ENCODE measurements around the gene PBX1.

PBX1 gene

GRCh38 chr1:164558461-164559341 lies at the start of gene PBX1:
PBX1 (plus strand) TSS chr1:164559184.
- Histone ChIP-seq H3K27me3 (ENCODE audit: control insufficient read depth in 1 of 2, insufficient read depth in 2 of 2, low read length in 2 of 2) (no peaks in the 10 kb centered on the region), H3K4me3 (ENCODE audit: low read depth in 1 of 2, low read length in 2 of 2) (peak within 1 kb of the TSS; percentile 84 to 90), H3K27ac (ENCODE audit: low read depth, low read length) (peak within 1 kb of the TSS; percentile 89), H3K9me3 (ENCODE audit: low read length) (no peaks in the 10 kb centered on the region), H3K36me3 (ENCODE audit: insufficient read depth, low read length) (no peaks in the 10 kb centered on the region), H3K4me1 (ENCODE audit: insufficient read depth, low read length) (no peaks in the 10 kb centered on the region), H3K9ac (ENCODE audit: low read length) (peak within 1 kb of the TSS; percentile 91)

DNA sequence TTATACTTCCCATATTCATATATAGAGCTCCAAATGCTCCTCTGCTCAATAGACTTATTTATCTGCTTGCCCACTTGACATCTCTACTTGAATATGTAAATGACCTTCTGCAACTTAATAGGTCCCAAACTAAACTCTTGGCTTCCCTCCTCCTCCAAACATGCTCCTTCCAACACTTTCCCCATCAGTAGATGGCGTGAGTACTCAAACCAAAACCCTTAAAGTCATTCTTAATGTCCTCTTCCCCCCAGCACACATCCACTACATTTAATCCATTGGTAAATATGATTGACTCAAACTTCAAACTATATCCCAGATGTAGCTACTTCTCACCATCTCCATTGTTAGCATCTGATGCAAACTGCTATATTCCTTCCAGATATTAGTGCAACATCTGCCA lies 48.5 kb upstream of the PBX1 start:
- H3K9me3 ChIP-seq (ENCODE audit: low read length), result no peaks in the 10 kb centered on the region
- H3K4me1 ChIP-seq (ENCODE audit: insufficient read depth, low read length), result no peaks in the 10 kb centered on the region
- H3K27me3 ChIP-seq (ENCODE audit: control insufficient read depth in 1 of 2, insufficient read depth in 2 of 2, low read length in 2 of 2), result no peaks in the 10 kb centered on the region
- no peak overlapping the region for H3K4me3 ChIP-seq (ENCODE audit: low read depth in 1 of 2, low read length in 2 of 2)
- H3K27ac ChIP-seq (ENCODE audit: low read depth, low read length), result no peak overlapping the region
- no peaks in the 10 kb centered on the region for H3K36me3 ChIP-seq (ENCODE audit: insufficient read depth, low read length)
- H3K9ac ChIP-seq (ENCODE audit: low read length), result no peak overlapping the region

- H3K4me1 ChIP-seq (ENCODE audit: insufficient read depth, low read length), result no peaks in the 10 kb centered on the region
- no peak overlapping the region for H3K27ac ChIP-seq (ENCODE audit: low read depth, low read length)
- H3K27me3 ChIP-seq (ENCODE audit: control insufficient read depth in 1 of 2, insufficient read depth in 2 of 2, low read length in 2 of 2), result no peaks in the 10 kb centered on the region
- H3K4me3 ChIP-seq (ENCODE audit: low read depth in 1 of 2, low read length in 2 of 2), result no peak overlapping the region
- no peaks in the 10 kb centered on the region for H3K9me3 ChIP-seq (ENCODE audit: low read length)
- no peak overlapping the region for H3K9ac ChIP-seq (ENCODE audit: low read length)
- H3K36me3 ChIP-seq (ENCODE audit: insufficient read depth, low read length), result no peaks in the 10 kb centered on the region
Observed at GRCh38 chr1:164511001-164511705, 47.8 kb upstream of the PBX1 start.

GRCh38 chr1:164515231-164515630 lies 43.8 kb upstream of the PBX1 start:
- Histone ChIP-seq H3K9me3 (ENCODE audit: low read length) (no peaks in the 10 kb centered on the region), H3K27me3 (ENCODE audit: control insufficient read depth in 1 of 2, insufficient read depth in 2 of 2, low read length in 2 of 2) (no peaks in the 10 kb centered on the region), H3K4me1 (ENCODE audit: insufficient read depth, low read length) (no peaks in the 10 kb centered on the region), H3K4me3 (ENCODE audit: low read depth in 1 of 2, low read length in 2 of 2) (no peak overlapping the region), H3K9ac (ENCODE audit: low read length) (no peak overlapping the region), H3K36me3 (ENCODE audit: insufficient read depth, low read length) (no peaks in the 10 kb centered on the region), H3K27ac (ENCODE audit: low read depth, low read length) (no peak overlapping the region)

- no peaks in the 10 kb centered on the region for H3K9me3 ChIP-seq (ENCODE audit: low read length)
- no peaks in the 10 kb centered on the region for H3K4me1 ChIP-seq (ENCODE audit: insufficient read depth, low read length)
- H3K36me3 ChIP-seq (ENCODE audit: insufficient read depth, low read length), result no peaks in the 10 kb centered on the region
- no peak overlapping the region for H3K9ac ChIP-seq (ENCODE audit: low read length)
- H3K4me3 ChIP-seq (ENCODE audit: low read depth in 1 of 2, low read length in 2 of 2), result no peak overlapping the region
- no peaks in the 10 kb centered on the region for H3K27me3 ChIP-seq (ENCODE audit: control insufficient read depth in 1 of 2, insufficient read depth in 2 of 2, low read length in 2 of 2)
- H3K27ac ChIP-seq (ENCODE audit: low read depth, low read length), result no peak overlapping the region
Observed at GRCh38 chr1:164515711-164516331, 43.2 kb upstream of the PBX1 start.

DNA sequence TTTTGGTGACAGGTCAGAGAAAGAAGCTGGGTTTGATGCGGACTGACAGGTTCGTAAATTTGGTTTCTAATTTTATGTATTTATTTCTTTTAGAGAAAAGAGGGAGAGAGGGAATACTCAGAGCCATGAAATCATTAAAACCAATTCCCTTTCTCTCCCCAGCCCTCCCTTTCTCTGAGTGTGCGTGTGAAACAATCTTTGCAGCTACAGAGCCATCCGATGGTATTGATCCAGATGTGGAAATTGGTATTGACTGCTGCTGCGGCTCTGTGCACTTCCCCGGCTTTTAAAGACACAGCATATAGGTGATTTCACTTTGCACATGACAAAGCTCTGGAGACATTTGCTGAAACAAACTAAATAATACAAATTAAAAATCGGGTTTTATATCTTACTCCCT lies 42.4 kb upstream of the PBX1 start:
- Histone ChIP-seq H3K27ac (ENCODE audit: low read depth, low read length) (no peak overlapping the region), H3K4me3 (ENCODE audit: low read depth in 1 of 2, low read length in 2 of 2) (no peak overlapping the region), H3K36me3 (ENCODE audit: insufficient read depth, low read length) (no peaks in the 10 kb centered on the region), H3K27me3 (ENCODE audit: control insufficient read depth in 1 of 2, insufficient read depth in 2 of 2, low read length in 2 of 2) (no peaks in the 10 kb centered on the region), H3K9me3 (ENCODE audit: low read length) (no peaks in the 10 kb centered on the region), H3K9ac (ENCODE audit: low read length) (no peak overlapping the region), H3K4me1 (ENCODE audit: insufficient read depth, low read length) (no peaks in the 10 kb centered on the region)

GRCh38 chr1:164518692-164519332 lies 40.2 kb upstream of the PBX1 start:
- Histone ChIP-seq H3K36me3 (ENCODE audit: insufficient read depth, low read length) (no peaks in the 10 kb centered on the region), H3K9ac (ENCODE audit: low read length) (no peak overlapping the region), H3K4me3 (ENCODE audit: low read depth in 1 of 2, low read length in 2 of 2) (no peak overlapping the region), H3K27ac (ENCODE audit: low read depth, low read length) (no peak overlapping the region), H3K9me3 (ENCODE audit: low read length) (no peaks in the 10 kb centered on the region), H3K27me3 (ENCODE audit: control insufficient read depth in 1 of 2, insufficient read depth in 2 of 2, low read length in 2 of 2) (no peaks in the 10 kb centered on the region), H3K4me1 (ENCODE audit: insufficient read depth, low read length) (no peaks in the 10 kb centered on the region)

GRCh38 chr1:164519426-164519825 lies 39.6 kb upstream of the PBX1 start:
- Histone ChIP-seq H3K4me1 (ENCODE audit: insufficient read depth, low read length) (no peaks in the 10 kb centered on the region), H3K27me3 (ENCODE audit: control insufficient read depth in 1 of 2, insufficient read depth in 2 of 2, low read length in 2 of 2) (no peaks in the 10 kb centered on the region), H3K27ac (ENCODE audit: low read depth, low read length) (no peak overlapping the region), H3K36me3 (ENCODE audit: insufficient read depth, low read length) (no peaks in the 10 kb centered on the region), H3K9me3 (ENCODE audit: low read length) (no peaks in the 10 kb centered on the region), H3K9ac (ENCODE audit: low read length) (no peak overlapping the region), H3K4me3 (ENCODE audit: low read depth in 1 of 2, low read length in 2 of 2) (no peak overlapping the region)

DNA sequence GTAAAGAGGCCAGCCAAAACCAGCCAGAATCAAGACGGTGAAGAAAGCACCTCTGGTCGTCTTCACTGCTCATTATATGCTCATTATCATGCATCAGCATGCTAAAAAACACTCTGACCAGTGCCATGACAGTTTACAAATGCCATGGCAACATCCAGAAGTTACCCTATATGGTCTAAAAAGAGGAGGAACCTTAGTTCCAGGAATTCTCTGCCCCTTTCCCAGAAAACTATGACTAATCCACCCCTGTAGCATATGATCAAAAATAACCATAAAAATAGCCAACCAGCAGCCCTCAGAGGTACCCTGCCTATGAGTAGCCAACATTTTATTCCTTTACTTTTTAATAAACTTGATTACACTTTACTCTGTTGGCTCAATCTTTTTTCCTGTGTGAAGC lies 34.2 kb upstream of the PBX1 start:
- H3K9me3 ChIP-seq (ENCODE audit: low read length), result no peaks in the 10 kb centered on the region
- no peaks in the 10 kb centered on the region for H3K36me3 ChIP-seq (ENCODE audit: insufficient read depth, low read length)
- no peak overlapping the region for H3K9ac ChIP-seq (ENCODE audit: low read length)
- H3K4me3 ChIP-seq (ENCODE audit: low read depth in 1 of 2, low read length in 2 of 2), result no peak overlapping the region
- no peaks in the 10 kb centered on the region for H3K4me1 ChIP-seq (ENCODE audit: insufficient read depth, low read length)
- H3K27ac ChIP-seq (ENCODE audit: low read depth, low read length), result no peak overlapping the region
- H3K27me3 ChIP-seq (ENCODE audit: control insufficient read depth in 1 of 2, insufficient read depth in 2 of 2, low read length in 2 of 2), result no peaks in the 10 kb centered on the region

GRCh38 chr1:164534863-164535610 lies 23.9 kb upstream of the PBX1 start:
- no peaks in the 10 kb centered on the region for H3K9me3 ChIP-seq (ENCODE audit: low read length)
- no peak overlapping the region for H3K4me3 ChIP-seq (ENCODE audit: low read depth in 1 of 2, low read length in 2 of 2)
- no peaks in the 10 kb centered on the region for H3K36me3 ChIP-seq (ENCODE audit: insufficient read depth, low read length)

More at GRCh38 chr1:164534863-164535610, 23.9 kb upstream of the PBX1 start:
- Histone ChIP-seq H3K27me3 (ENCODE audit: control insufficient read depth in 1 of 2, insufficient read depth in 2 of 2, low read length in 2 of 2) (no peaks in the 10 kb centered on the region), H3K4me1 (ENCODE audit: insufficient read depth, low read length) (no peaks in the 10 kb centered on the region), H3K27ac (ENCODE audit: low read depth, low read length) (no peak overlapping the region), H3K9ac (ENCODE audit: low read length) (no peak overlapping the region)
